HG03354 (cell line): Measurements from ENCODE around the gene HES6.

ENCODE experiments used
- ATAC-seq: cut with Tn5 transposase; IDR thresholded peaks from one replicate; pipeline ENCODE4 v1.9.1; 2021; ENCODE audit warnings: mild to moderate bottlenecking; ENCODE audit not compliant: unreplicated experiment, poor library complexity, severe bottlenecking

Gene HES6

GRCh38 chr2:238256594-238257104, 16.8 kb upstream of the HES6 start:
- no peak for ATAC-seq

GRCh38 chr2:238256111-238256510, 16.3 kb upstream of the HES6 start:
- ATAC-seq = no peak

- ATAC-seq = no peak
Measured at GRCh38 chr2:238255636-238256035, 15.8 kb upstream of the HES6 start.

- ATAC-seq = no peak
Measured at GRCh38 chr2:238255151-238255551, 15.3 kb upstream of the HES6 start.

GRCh38 chr2:238254095-238254723, 14.4 kb upstream of the HES6 start:
- ATAC-seq = no peak

GRCh38 chr2:238252766-238253630, 13.2 kb upstream of the HES6 start:
- no peak for ATAC-seq

- ATAC-seq = no peak
Measured at GRCh38 chr2:238251986-238252385, 12.1 kb upstream of the HES6 start.

GRCh38 chr2:238251331-238251730, 11.5 kb upstream of the HES6 start:
- ATAC-seq = no peak

- ATAC-seq = no peak
Measured at GRCh38 chr2:238250896-238251295, 11.1 kb upstream of the HES6 start.

GRCh38 chr2:238247841-238248453, 8.1 kb upstream of the HES6 start:
- no peak for ATAC-seq

GRCh38 chr2:238247002-238247822, 7.4 kb upstream of the HES6 start:
- ATAC-seq = no peak

GRCh38 chr2:238244151-238244550, 4.3 kb upstream of the HES6 start:
- no peak for ATAC-seq

- no peak for ATAC-seq
Measured at GRCh38 chr2:238243496-238244076, 3.7 kb upstream of the HES6 start.

GRCh38 chr2:238242731-238243495, 3.1 kb upstream of the HES6 start:
- ATAC-seq = no peak

- ATAC-seq = no peak
Measured at GRCh38 chr2:238241970-238242369, 2.1 kb upstream of the HES6 start.

- ATAC-seq = no peak
Measured at GRCh38 chr2:238240757-238241711, 1.2 kb upstream of the HES6 start.

GRCh38 chr2:238239543-238239862, 335 bp downstream of the HES6 start:
- peak; percentile 26 for ATAC-seq
